Adipocyte (in vitro differentiated cells): ENCODE results near the gene MKLN1.
"Not testable (repeated sequence)": the region's sequence is repeated elsewhere in the genome, so short reads cannot be mapped to it uniquely, and the experiment has no call there.

Experiments used
- DNase-seq: peaks from one replicate; pipeline ENCODE4 v3.0.0-alpha.2; 2015; ENCODE audit warnings: low read depth
- H3K27me3 ChIP-seq: replicated peaks from 2 replicates; pipeline ENCODE4 v1.7.0; 2013; ENCODE audit warnings: mild to moderate bottlenecking, low read length, moderate library complexity; ENCODE audit not compliant: control insufficient read depth, insufficient read depth
- H3K36me3 ChIP-seq: 2 replicates; pipeline ENCODE4 v1.7.0; 2013; ENCODE audit warnings: low read length, mild to moderate bottlenecking, moderate library complexity; ENCODE audit not compliant: control insufficient read depth, insufficient read depth, severe bottlenecking
- H3K4me1 ChIP-seq: 2 replicates; pipeline ENCODE4 v1.7.0; 2013; ENCODE audit warnings: mild to moderate bottlenecking, low read length, moderate library complexity; ENCODE audit not compliant: control insufficient read depth, insufficient read depth
- H3K4me3 ChIP-seq: 2 replicates; pipeline ENCODE4 v1.7.0; 2013; ENCODE audit warnings: mild to moderate bottlenecking, low read length, moderate library complexity
- H3K9ac ChIP-seq: 2 replicates; pipeline ENCODE4 v1.7.0; 2013; ENCODE audit warnings: mild to moderate bottlenecking, low read length, moderate library complexity
- H3K9me3 ChIP-seq: 2 replicates; pipeline ENCODE4 v1.7.0; 2013; ENCODE audit warnings: mild to moderate bottlenecking, low read length, moderate library complexity; ENCODE audit not compliant: control insufficient read depth

MKLN1 gene

GRCh38 chr7:131404226-131404911 is 76.7 kb downstream of the MKLN1 start:
- Histone ChIP-seq H3K27me3 (no peaks in the 10 kb centered on the region), H3K36me3 (peaks cover 31% of the 10 kb centered on the region), H3K9me3 (peaks cover 3% of the 10 kb centered on the region), H3K9ac (no peak overlapping the region), H3K4me1 (peaks cover 23% of the 10 kb centered on the region), H3K4me3 (no peak overlapping the region)
- no peak for DNase-seq

GRCh38 chr7:131409129-131409766 is 81.6 kb downstream of the MKLN1 start:
- no peaks in the 10 kb centered on the region for H3K9me3 ChIP-seq
- DNase-seq, result no peak
- no peak overlapping the region for H3K9ac ChIP-seq
- no peaks in the 10 kb centered on the region for H3K27me3 ChIP-seq
- no peak overlapping the region for H3K4me3 ChIP-seq
- no peaks in the 10 kb centered on the region for H3K4me1 ChIP-seq
- peaks cover 39% of the 10 kb centered on the region for H3K36me3 ChIP-seq

GRCh38 chr7:131412031-131412430 is 84.4 kb downstream of the MKLN1 start:
- Histone ChIP-seq H3K9ac (no peak overlapping the region), H3K4me1 (no peaks in the 10 kb centered on the region), H3K27me3 (no peaks in the 10 kb centered on the region), H3K4me3 (no peak overlapping the region), H3K36me3 (peaks cover 65% of the 10 kb centered on the region), H3K9me3 (no peaks in the 10 kb centered on the region)
- DNase-seq, result no peak

GRCh38 chr7:131413711-131414110 is 86.0 kb downstream of the MKLN1 start:
- Histone ChIP-seq H3K4me1 (no peaks in the 10 kb centered on the region), H3K9ac (no peak overlapping the region), H3K4me3 (no peak overlapping the region), H3K9me3 (no peaks in the 10 kb centered on the region), H3K36me3 (peaks cover 79% of the 10 kb centered on the region), H3K27me3 (no peaks in the 10 kb centered on the region)
- no peak for DNase-seq

- Histone ChIP-seq H3K36me3 (peaks cover 36% of the 10 kb centered on the region), H3K27me3 (no peaks in the 10 kb centered on the region), H3K4me1 (peaks cover 26% of the 10 kb centered on the region), H3K9ac (no peak overlapping the region), H3K9me3 (no peaks in the 10 kb centered on the region), H3K4me3 (no peak overlapping the region)
- peak; percentile 80 for DNase-seq
Observed at GRCh38 chr7:131424219-131424822, 96.6 kb downstream of the MKLN1 start.

GRCh38 chr7:131425992-131426391 is 98.3 kb downstream of the MKLN1 start:
- no peak for DNase-seq
- H3K27me3 ChIP-seq, result no peaks in the 10 kb centered on the region
- no peak overlapping the region for H3K9ac ChIP-seq
- H3K9me3 ChIP-seq, result no peaks in the 10 kb centered on the region
- H3K4me3 ChIP-seq, result no peak overlapping the region
- H3K4me1 ChIP-seq, result peaks cover 26% of the 10 kb centered on the region
- peaks cover 42% of the 10 kb centered on the region for H3K36me3 ChIP-seq

- H3K4me3 ChIP-seq, H3K9ac ChIP-seq, H3K27me3 ChIP-seq, H3K4me1 ChIP-seq, H3K9me3 ChIP-seq, DNase-seq: not testable (repeated sequence)
- H3K36me3 ChIP-seq, result peaks cover 70% of the 10 kb centered on the region
Observed at GRCh38 chr7:131430826-131431225, 103.2 kb downstream of the MKLN1 start.

GRCh38 chr7:131431289-131431688 is 103.6 kb downstream of the MKLN1 start:
- Histone ChIP-seq H3K4me3 (no peak overlapping the region), H3K36me3 (peaks cover 73% of the 10 kb centered on the region), H3K9ac (no peak overlapping the region), H3K9me3 (no peaks in the 10 kb centered on the region), H3K4me1 (peaks cover under 1% of the 10 kb centered on the region), H3K27me3 (no peaks in the 10 kb centered on the region)
- DNase-seq, result no peak

- Histone ChIP-seq H3K36me3 (peaks cover 75% of the 10 kb centered on the region), H3K9ac (no peak overlapping the region), H3K4me3 (no peak overlapping the region), H3K9me3 (no peaks in the 10 kb centered on the region), H3K27me3 (no peaks in the 10 kb centered on the region), H3K4me1 (no peaks in the 10 kb centered on the region)
- no peak for DNase-seq
Observed at GRCh38 chr7:131431756-131432155, 104.1 kb downstream of the MKLN1 start.

GRCh38 chr7:131436384-131436783 is 108.7 kb downstream of the MKLN1 start:
- peaks cover 10% of the 10 kb centered on the region for H3K9me3 ChIP-seq
- H3K27me3 ChIP-seq, result no peaks in the 10 kb centered on the region
- no peaks in the 10 kb centered on the region for H3K4me1 ChIP-seq
- H3K4me3 ChIP-seq, result no peak overlapping the region
- H3K36me3 ChIP-seq, result peaks cover 86% of the 10 kb centered on the region
- H3K9ac ChIP-seq, result no peak overlapping the region
- DNase-seq, result no peak

- H3K4me1 ChIP-seq, result peaks cover 12% of the 10 kb centered on the region
- H3K27me3 ChIP-seq, result no peaks in the 10 kb centered on the region
- H3K9me3 ChIP-seq, result peaks cover 10% of the 10 kb centered on the region
- no peak overlapping the region for H3K4me3 ChIP-seq
- DNase-seq, result no peak
- H3K36me3 ChIP-seq, result peaks cover 79% of the 10 kb centered on the region
- H3K9ac ChIP-seq, result no peak overlapping the region
Observed at GRCh38 chr7:131438969-131439368, 111.3 kb downstream of the MKLN1 start.
